HG02610 (cell line): Measurements from ENCODE around the gene METTL15.
"Not testable (repeated sequence)": the region's sequence is repeated elsewhere in the genome, so short reads cannot be mapped to it uniquely, and the experiment has no call there.

ENCODE experiments used
- ATAC-seq: cut with Tn5 transposase; IDR thresholded peaks from one replicate; pipeline ENCODE4 v1.9.1; 2021; ENCODE audit warnings: mild to moderate bottlenecking, moderate library complexity; ENCODE audit not compliant: unreplicated experiment

METTL15 gene

GRCh38 chr11:28284196-28284595 is 176.0 kb downstream of the METTL15 start:
- no peak for ATAC-seq

- no peak for ATAC-seq
Observed at GRCh38 chr11:28289444-28289843, 181.3 kb downstream of the METTL15 start.

GRCh38 chr11:28290995-28291394 is 182.8 kb downstream of the METTL15 start:
- not testable (repeated sequence) for ATAC-seq

- ATAC-seq = peak; percentile 95
Observed at GRCh38 chr11:28296426-28296825, 188.2 kb downstream of the METTL15 start.

- ATAC-seq = no peak
Observed at GRCh38 chr11:28298209-28298608, 190.0 kb downstream of the METTL15 start.

GRCh38 chr11:28303477-28304191 is 195.4 kb downstream of the METTL15 start:
- no peak for ATAC-seq

- no peak for ATAC-seq
Observed at GRCh38 chr11:28315440-28315839, 207.3 kb downstream of the METTL15 start.

- no peak for ATAC-seq
Observed at GRCh38 chr11:28318871-28319270, 210.7 kb downstream of the METTL15 start.

GRCh38 chr11:28323621-28324020 is 215.4 kb downstream of the METTL15 start:
- ATAC-seq = no peak

GRCh38 chr11:28332393-28332792 is 224.2 kb downstream of the METTL15 start:
- ATAC-seq = peak; percentile 55

- no peak for ATAC-seq
Observed at GRCh38 chr11:28337701-28338100, 229.5 kb downstream of the METTL15 start.

GRCh38 chr11:28338371-28338770 is 230.2 kb downstream of the METTL15 start:
- ATAC-seq = no peak

GRCh38 chr11:28339488-28339887 is 231.3 kb downstream of the METTL15 start:
- ATAC-seq = no peak

GRCh38 chr11:28342716-28343115 is 234.5 kb downstream of the METTL15 start:
- ATAC-seq = no peak

- no peak for ATAC-seq
Observed at GRCh38 chr11:28343304-28344233, 235.4 kb downstream of the METTL15 start.

GRCh38 chr11:28346209-28346608 is 238.0 kb downstream of the METTL15 start:
- no peak for ATAC-seq

- ATAC-seq = no peak
Observed at GRCh38 chr11:28346721-28347120, 238.5 kb downstream of the METTL15 start.

GRCh38 chr11:28347371-28347770 is 239.2 kb downstream of the METTL15 start:
- ATAC-seq = no peak

- no peak for ATAC-seq
Observed at GRCh38 chr11:28350216-28350615, 242.0 kb downstream of the METTL15 start.

- ATAC-seq = no peak
Observed at GRCh38 chr11:28353991-28354390, 245.8 kb downstream of the METTL15 start.

GRCh38 chr11:28366549-28367346 is 258.6 kb downstream of the METTL15 start:
- ATAC-seq = no peak
